IgD-negative memory B cell (primary cell): Measurements from ENCODE around the gene KDM3A. TPM values are rescaled to one million over a fixed set of nuclear protein-coding genes. Genes with fewer than 3 reads are reported as not detected.

Source experiments
- H3K27ac Mint-ChIP-seq, 3 donors: one replicate each; pipeline ENCODE4 v1.8.0; 2020 to 2022; ENCODE audit warnings: mild to moderate bottlenecking in 3 of 3, mixed read lengths in 3 of 3, moderate library complexity in 1 of 3
- H3K27me3 Mint-ChIP-seq: one replicate; pipeline ENCODE4 v1.8.0; 2021; ENCODE audit warnings: mixed read lengths
- H3K36me3 Mint-ChIP-seq: one replicate; pipeline ENCODE4 v1.8.0; 2020; ENCODE audit warnings: mild to moderate bottlenecking, mixed read lengths
- H3K4me1 Mint-ChIP-seq, 3 donors: one replicate each; pipeline ENCODE4 v1.8.0; 2020 to 2022; ENCODE audit warnings: mixed read lengths in 3 of 3, mild to moderate bottlenecking in 1 of 3
- H3K4me3 Mint-ChIP-seq, 4 donors: one replicate each; pipeline ENCODE4 v1.8.0; 2020 to 2022; ENCODE audit warnings: mild to moderate bottlenecking in 4 of 4, mixed read lengths in 4 of 4, moderate library complexity in 3 of 4
- H3K9me3 Mint-ChIP-seq, 3 donors: one replicate each; pipeline ENCODE4 v1.8.0; 2020 to 2021; ENCODE audit warnings: mixed read lengths in 3 of 3, mild to moderate bottlenecking in 1 of 3
- polyA plus RNA-seq: library from polyadenylated mRNA; unstranded; fragments of 300-500 nt; fragmentation: Illumina TruSeq; gene quantifications from one replicate; pipeline ENCODE4 v1.2.3, GENCODE V29; 2021

The KDM3A gene
- polyA plus RNA-seq, 1 donor from 2014 or later = 14.2 TPM

DNA sequence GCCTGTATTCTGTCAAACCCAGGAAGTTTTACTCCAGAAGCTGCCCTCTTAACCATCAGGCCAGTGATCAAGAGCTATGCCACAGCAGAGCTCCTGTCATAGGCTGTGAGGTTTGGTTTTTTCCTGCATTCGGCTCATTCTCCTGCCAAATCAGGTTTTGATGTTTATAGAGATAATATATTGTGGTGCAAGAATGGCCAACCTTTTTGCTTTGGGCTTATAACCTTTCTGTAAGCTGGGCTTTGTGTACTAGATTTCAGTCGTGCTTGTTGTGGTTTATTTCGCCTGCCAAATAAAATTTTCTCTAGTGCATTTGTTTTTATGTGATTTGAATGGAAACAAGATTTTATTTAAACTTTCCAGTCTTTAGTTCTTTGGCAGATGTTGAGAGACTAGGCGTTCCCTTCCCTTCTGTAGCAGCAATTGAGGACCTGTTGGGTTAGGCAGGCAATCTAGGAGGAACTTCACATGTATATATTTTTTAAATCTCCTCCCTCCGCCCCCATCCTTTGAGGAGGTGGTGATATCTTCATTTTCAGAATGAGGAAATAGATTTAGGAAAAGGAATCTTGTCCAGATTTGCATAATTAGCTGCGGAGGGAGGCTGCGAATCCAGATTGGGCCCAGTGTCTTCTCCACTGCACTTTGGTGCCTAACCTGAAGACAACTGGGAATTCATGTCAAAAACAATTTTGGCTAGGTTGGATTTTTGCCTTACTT is 2.6 kb downstream of the KDM3A start:
- H3K4me3 Mint-ChIP-seq = peak overlapping the region in 3 of 4 donors; percentile 13 to 97 (median 43)
- H3K4me1 Mint-ChIP-seq = peaks cover 34 to 52% (median 47%) of the 10 kb centered on the region in 3 donors
- H3K27ac Mint-ChIP-seq = peak overlapping the region in 2 of 3 donors; percentile 17 to 51
- peaks cover 0 to 13% (median 10%) of the 10 kb centered on the region in 3 donors for H3K9me3 Mint-ChIP-seq
- peaks cover 8% of the 10 kb centered on the region for H3K36me3 Mint-ChIP-seq
- H3K27me3 Mint-ChIP-seq = no peaks in the 10 kb centered on the region

DNA sequence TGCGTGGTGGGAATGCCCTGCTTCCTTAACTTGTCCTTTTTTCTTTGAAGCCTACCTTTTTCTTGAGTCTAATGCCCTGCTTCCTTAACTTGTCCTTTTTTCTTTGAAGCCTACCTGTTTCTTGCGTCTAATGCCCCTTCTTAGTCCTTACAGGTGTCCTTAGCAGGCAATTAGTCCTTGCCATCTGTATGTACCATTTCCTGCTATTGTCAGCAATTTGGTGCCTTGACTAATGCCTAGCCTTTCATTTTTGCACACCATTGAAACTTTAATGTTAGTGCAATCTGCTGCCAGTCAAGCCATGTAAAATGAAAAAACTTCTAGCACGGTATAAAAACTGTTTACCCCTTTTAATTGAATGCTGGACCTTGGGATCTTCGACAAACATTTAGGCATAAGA is 4.3 kb downstream of the KDM3A start:
- peak overlapping the region in 1 of 4 donors; percentile 10 for H3K4me3 Mint-ChIP-seq

DNA sequence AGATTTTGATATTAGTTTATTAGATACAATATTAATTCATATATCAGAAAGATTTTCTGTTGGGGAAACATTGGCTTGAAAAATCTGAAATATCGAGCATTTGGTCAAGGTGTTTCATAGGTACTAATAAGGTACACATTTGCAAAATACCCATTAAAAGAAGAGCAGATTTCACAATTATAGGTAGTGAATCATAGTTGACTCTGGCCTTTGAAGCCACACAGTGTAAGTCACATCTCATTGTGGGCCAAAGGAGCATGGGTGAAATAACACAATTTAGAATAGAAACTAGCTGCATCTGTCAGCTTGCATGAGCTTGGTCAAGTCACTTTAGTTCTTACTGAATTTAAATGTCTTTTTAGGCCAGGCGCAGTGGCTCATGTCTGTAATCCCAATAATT is 4.9 kb downstream of the KDM3A start:
- no peaks in the 10 kb centered on the region for H3K9me3 Mint-ChIP-seq
- H3K4me1 Mint-ChIP-seq = peaks cover 27 to 47% (median 43%) of the 10 kb centered on the region in 3 donors
- H3K4me3 Mint-ChIP-seq = no peak overlapping the region
- no peaks in the 10 kb centered on the region for H3K27me3 Mint-ChIP-seq
- no peak overlapping the region for H3K27ac Mint-ChIP-seq
- peaks cover 10% of the 10 kb centered on the region for H3K36me3 Mint-ChIP-seq

More for the DNA sequence above, 4.3 kb downstream of the KDM3A start:
- no peak overlapping the region for H3K27ac Mint-ChIP-seq
- H3K27me3 Mint-ChIP-seq = no peaks in the 10 kb centered on the region
- peaks cover 33 to 50% (median 45%) of the 10 kb centered on the region in 3 donors for H3K4me1 Mint-ChIP-seq
- H3K36me3 Mint-ChIP-seq = peaks cover 9% of the 10 kb centered on the region
- H3K9me3 Mint-ChIP-seq = peaks cover 0 to 4% (median 2%) of the 10 kb centered on the region in 3 donors

DNA sequence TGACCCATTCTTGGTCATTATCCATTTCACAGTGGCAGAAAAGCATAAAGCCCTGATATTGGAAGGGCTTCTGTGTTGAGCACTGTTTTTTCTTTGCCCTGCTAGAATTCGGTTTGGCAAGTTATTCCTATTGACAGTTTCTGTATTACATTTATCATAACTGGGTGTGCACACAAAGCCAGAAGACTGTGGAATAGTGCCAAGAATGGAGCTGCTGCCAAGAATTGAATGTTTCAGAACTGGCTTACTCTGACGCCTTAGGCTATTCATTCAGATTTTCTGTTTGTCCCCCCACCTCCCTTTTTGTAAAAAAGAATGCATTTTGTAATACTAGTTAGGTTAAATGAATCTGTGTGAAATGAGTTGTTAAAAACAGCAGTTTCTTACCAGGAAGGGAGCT is 12.7 kb downstream of the KDM3A start:
- Mint-ChIP-seq H3K36me3 (peaks cover 16% of the 10 kb centered on the region), H3K4me3 (no peak overlapping the region), H3K27me3 (no peaks in the 10 kb centered on the region), H3K9me3 (no peaks in the 10 kb centered on the region), H3K27ac (no peak overlapping the region), H3K4me1 (peaks cover 0 to 2% (median 0%) of the 10 kb centered on the region in 3 donors)

DNA sequence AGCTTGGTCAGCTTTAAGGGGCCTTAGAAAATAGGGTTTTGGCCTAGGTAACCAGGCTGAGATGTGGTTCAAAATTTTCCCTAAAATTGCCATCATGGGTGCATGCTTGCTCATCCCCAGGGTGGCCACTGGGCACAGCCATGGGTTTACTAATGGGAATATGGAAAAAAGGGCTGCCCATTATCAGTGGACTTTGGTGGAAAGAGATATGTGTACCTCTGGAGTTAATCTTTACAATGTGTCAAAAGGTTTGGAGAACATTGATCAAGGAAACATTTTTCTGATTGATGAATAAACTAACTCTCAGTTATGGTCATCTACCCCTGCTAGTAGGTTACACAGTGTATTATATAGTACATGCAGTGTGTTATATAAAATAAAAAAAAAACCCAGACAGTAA is 13.1 kb downstream of the KDM3A start:
- peaks cover 0 to under 1% (median under 1%) of the 10 kb centered on the region in 3 donors for H3K4me1 Mint-ChIP-seq
- no peak overlapping the region for H3K4me3 Mint-ChIP-seq
- H3K36me3 Mint-ChIP-seq = peaks cover 18% of the 10 kb centered on the region
- no peaks in the 10 kb centered on the region for H3K9me3 Mint-ChIP-seq
- H3K27ac Mint-ChIP-seq = peak overlapping the region in 1 of 3 donors; percentile 16
- H3K27me3 Mint-ChIP-seq = no peaks in the 10 kb centered on the region

DNA sequence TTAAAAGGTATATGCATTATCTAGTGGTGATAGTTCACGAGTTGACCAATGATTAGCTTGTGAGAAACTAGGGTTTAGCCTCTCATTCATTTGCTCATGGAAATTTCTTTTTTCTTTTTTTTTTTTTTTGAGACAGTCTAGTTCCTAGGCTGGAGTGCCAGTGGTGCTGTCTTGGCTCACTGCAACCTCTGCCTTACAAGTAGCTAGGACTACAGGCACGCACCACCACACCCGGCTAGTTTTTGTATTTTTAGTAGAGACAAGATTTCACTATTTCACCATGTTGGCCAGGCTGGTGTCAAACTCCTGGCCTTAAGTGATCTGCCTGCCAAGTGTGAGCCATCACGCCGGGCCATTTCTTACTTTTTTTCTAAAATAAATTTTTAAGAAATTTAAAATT is 14.0 kb downstream of the KDM3A start:
- H3K9me3 Mint-ChIP-seq = no peaks in the 10 kb centered on the region
- H3K4me1 Mint-ChIP-seq = peaks cover 0 to 2% (median 2%) of the 10 kb centered on the region in 3 donors
- no peak overlapping the region for H3K27ac Mint-ChIP-seq
- peaks cover 18% of the 10 kb centered on the region for H3K36me3 Mint-ChIP-seq
- no peak overlapping the region for H3K4me3 Mint-ChIP-seq
- no peaks in the 10 kb centered on the region for H3K27me3 Mint-ChIP-seq

DNA sequence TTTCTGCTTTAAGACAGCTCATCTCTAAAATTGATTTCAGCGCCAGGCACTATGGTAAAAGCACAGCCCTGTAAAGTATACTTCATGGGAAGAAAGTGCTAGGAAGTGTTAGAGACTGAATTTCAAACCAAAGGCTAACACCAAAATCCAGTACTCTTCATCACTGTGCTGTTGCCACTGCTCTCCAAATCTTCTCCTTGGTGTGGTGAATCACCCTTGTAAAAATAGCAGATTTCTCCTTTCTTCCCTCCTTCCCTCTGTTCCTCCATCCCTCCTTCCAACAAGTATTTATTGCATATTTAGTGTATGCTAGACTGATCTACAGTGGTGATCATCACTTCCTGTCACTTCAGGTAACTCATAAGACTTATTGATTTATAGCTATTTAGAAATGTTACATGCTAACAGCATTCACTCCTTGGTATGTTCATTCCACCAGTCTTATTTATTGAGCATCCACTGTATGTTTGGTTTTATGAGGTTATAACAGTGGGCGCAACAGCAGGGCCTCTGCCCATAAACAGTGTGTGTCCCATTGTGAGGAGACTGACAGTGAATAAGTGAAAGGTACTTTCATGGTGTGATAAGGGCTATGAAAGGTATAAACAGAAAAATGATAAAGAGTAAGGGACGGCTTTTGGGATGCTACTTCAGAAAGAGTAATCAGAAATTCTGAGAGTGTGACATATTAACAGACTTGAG is 20.0 kb downstream of the KDM3A start:
- Mint-ChIP-seq H3K4me3 (no peak overlapping the region), H3K27me3 (no peaks in the 10 kb centered on the region), H3K4me1 (peaks cover 0 to 6% (median 4%) of the 10 kb centered on the region in 3 donors), H3K36me3 (peaks cover 16% of the 10 kb centered on the region), H3K27ac (peak overlapping the region in 1 of 3 donors; percentile 21), H3K9me3 (no peaks in the 10 kb centered on the region)

DNA sequence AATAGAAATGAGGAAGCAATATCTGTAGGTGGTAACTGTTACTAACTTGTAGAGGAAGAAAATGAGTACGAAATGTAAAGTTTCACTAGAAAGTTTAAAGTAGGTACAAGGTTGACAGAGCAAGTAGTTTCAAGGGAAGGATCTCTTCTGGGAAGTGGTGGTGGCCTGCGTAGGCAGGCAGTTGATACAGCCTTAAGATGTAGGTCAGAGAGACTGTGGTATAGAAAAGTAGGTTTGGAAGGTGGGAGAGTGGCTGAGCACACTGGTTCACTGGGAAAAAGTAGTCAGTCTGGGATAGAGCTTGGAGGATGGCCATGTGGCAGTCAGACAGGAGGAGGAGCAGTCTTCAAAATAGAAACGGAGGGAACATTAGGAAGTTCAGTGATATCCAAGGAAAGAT is 23.5 kb downstream of the KDM3A start:
- H3K4me3 Mint-ChIP-seq = no peak overlapping the region
- no peak overlapping the region for H3K27ac Mint-ChIP-seq
- H3K27me3 Mint-ChIP-seq = no peaks in the 10 kb centered on the region
- peaks cover 0 to 4% (median 2%) of the 10 kb centered on the region in 3 donors for H3K4me1 Mint-ChIP-seq
- H3K36me3 Mint-ChIP-seq = peaks cover 7% of the 10 kb centered on the region
- no peaks in the 10 kb centered on the region for H3K9me3 Mint-ChIP-seq

DNA sequence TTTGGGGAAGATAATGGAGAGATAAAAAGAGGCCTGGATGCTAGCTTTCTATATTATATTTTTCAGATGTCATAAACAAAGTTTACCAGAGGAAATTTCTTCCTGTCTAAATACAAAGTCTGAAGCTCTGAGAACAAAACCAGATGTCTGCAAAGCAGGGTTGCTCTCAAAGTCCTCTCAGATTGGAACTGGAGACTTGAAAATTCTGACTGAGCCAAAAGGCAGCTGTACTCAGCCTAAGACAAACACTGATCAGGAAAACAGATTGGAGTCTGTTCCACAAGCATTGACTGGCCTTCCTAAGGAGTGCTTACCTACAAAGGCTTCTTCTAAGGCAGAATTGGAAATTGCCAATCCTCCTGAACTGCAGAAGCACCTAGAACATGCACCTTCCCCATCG is 25.1 kb downstream of the KDM3A start:
- H3K27me3 Mint-ChIP-seq = no peaks in the 10 kb centered on the region
- no peak overlapping the region for H3K27ac Mint-ChIP-seq
- peaks cover 0 to 4% (median 2%) of the 10 kb centered on the region in 3 donors for H3K4me1 Mint-ChIP-seq
- peaks cover 5% of the 10 kb centered on the region for H3K36me3 Mint-ChIP-seq
- H3K9me3 Mint-ChIP-seq = no peaks in the 10 kb centered on the region
- H3K4me3 Mint-ChIP-seq = no peak overlapping the region

DNA sequence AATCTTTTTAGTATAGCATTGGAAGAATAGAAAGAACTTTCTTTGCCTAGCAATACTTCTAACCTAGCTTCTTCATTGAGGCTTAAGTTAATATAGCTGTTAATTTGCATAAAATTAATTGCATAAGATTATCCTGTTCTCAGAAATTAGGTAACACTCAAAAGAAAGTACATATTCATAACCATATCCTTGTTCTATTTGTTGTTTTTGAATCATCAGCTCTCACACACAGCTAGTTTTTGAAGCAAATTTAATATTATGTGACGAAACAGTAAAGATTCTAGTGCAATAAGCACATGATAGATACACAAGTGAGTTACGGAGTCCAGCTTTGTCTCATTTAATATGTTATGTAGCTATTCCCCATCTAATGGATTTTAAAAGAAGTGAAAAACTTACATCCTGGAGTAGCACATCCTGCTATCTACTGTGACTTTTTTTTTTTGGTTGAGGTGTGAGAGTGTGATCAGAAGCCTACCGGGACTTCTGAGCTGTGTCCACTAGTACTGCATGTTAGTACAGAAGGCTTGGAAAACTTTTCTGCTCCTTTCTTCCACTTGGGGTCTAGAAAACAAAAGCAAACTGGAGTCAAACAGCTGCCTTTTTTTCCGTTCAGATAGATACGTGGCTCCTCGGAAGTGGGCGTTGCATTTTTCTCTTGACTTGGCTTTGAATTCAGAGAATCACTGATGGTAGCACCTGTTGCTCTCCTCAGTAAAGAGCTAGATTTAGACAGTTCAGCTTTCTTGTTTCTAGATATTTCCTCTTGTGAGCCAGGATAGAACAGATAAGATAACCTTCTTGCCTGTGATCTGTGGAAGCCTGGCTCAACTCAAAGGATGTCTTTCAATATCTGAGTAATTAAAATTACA is 27.2 kb downstream of the KDM3A start:
- Mint-ChIP-seq H3K27ac (peak overlapping the region; percentile 0 to 36 (median 26)), H3K27me3 (no peaks in the 10 kb centered on the region), H3K4me1 (peaks cover 0 to 2% (median 0%) of the 10 kb centered on the region in 3 donors), H3K4me3 (no peak overlapping the region), H3K36me3 (peaks cover 3% of the 10 kb centered on the region), H3K9me3 (no peaks in the 10 kb centered on the region)

DNA sequence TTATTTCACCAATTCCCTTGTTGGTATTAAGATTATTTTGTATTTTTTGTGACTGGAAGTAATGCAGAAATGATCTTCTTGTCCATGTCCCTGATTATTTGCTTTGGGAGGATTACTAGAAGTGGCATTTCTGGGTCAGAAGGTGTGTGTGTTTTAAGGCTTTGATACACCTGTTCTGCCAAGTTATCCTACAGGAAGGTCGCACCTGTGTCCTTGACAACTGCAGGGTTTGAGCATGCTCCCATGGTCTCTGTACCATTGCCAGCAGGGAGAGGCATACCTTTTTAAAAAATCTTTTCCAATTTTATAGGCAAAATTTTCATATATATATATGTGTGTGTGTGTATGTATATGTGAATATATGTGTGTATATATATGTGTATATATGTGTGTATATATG is 29.7 kb downstream of the KDM3A start:
- no peaks in the 10 kb centered on the region for H3K9me3 Mint-ChIP-seq
- no peaks in the 10 kb centered on the region for H3K4me1 Mint-ChIP-seq
- H3K27ac Mint-ChIP-seq = no peak overlapping the region
- H3K36me3 Mint-ChIP-seq = peaks cover 1% of the 10 kb centered on the region
- no peak overlapping the region for H3K4me3 Mint-ChIP-seq
- H3K27me3 Mint-ChIP-seq = no peaks in the 10 kb centered on the region

DNA sequence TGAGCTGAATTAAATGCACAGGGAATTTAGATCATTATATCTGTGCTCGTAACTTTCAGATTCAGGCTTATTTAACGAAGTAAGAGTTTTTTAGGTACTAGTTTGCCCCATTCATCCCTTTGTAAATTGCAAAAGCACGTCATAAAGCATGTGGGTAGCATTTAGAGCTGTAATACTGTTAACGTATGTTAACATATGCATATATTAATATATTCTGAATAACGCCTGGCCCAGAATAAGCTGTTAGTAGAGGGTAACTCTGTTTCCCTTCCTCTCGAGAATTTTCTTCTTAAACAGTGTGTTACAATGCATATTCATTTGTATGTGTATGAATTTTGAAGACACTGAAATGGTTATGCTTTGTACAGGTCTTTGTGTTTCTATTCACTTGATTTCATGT is 30.5 kb downstream of the KDM3A start:
- Mint-ChIP-seq H3K36me3 (peaks cover 1% of the 10 kb centered on the region), H3K4me1 (no peaks in the 10 kb centered on the region), H3K27me3 (no peaks in the 10 kb centered on the region), H3K27ac (no peak overlapping the region), H3K4me3 (no peak overlapping the region), H3K9me3 (no peaks in the 10 kb centered on the region)

DNA sequence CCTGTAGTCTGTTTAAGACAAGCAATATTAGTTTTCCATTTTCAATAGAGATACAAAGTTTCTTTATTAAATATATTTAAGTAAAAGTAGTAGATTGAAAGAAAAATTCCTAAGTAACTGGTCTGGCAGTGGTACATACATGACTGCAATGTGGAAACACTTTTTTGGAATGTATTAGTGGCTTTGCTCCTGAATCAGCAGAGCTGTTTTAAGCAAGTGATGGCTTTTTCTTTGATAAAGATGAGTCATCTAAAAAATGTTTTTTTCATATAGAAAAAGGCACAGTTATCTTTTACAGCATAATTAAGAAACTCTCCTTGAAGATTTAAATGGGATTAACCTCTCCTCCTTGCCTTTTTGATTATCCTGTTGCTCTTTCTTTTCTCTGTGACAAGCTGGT is 34.9 kb downstream of the KDM3A start:
- Mint-ChIP-seq H3K9me3 (no peaks in the 10 kb centered on the region), H3K36me3 (peaks cover 6% of the 10 kb centered on the region), H3K27me3 (no peaks in the 10 kb centered on the region)

DNA sequence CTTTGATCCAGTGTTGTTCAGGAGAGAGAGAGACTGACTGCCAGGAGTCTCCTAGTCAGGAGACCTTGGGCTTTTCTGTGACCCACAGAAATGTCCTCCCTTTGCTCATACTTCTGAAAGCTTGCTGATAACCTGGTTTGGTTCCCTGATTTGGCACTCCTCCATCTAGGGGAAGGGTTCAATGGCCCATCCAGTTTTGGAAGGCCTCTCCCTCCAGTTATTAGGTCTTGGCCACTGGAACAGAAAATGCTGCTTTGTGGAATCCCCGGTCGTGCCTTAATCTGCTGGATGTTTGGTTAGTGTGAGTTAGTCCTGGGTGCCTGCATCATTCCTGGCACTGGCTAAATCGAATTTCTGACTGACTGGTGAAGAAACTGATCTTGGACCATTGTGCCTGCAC is 35.7 kb downstream of the KDM3A start:
- no peak overlapping the region for H3K4me3 Mint-ChIP-seq
- no peaks in the 10 kb centered on the region for H3K27me3 Mint-ChIP-seq
- no peaks in the 10 kb centered on the region for H3K9me3 Mint-ChIP-seq
- no peaks in the 10 kb centered on the region for H3K4me1 Mint-ChIP-seq
- peaks cover 6% of the 10 kb centered on the region for H3K36me3 Mint-ChIP-seq
- no peak overlapping the region for H3K27ac Mint-ChIP-seq

More for the DNA sequence above, 34.9 kb downstream of the KDM3A start:
- Mint-ChIP-seq H3K27ac (no peak overlapping the region), H3K4me1 (no peaks in the 10 kb centered on the region), H3K4me3 (no peak overlapping the region)

DNA sequence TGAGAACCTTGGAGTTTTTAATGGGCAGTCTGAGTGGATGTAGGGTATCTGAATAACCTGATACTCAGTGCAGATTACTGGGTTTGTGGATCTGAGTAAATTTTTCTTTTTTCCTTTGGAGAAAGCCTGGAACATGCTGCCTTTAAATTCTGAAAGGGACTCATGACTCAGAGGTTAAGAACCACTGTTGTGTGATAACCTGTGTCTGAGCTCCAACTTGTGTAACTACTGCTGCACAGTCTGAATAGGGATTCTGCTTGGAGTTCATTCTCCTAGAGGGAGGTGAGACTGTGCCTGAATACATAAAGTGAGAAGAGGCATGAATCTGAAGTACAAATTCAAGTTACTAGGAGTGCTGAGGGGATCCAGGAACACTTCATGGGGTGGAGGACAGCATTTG is 36.2 kb downstream of the KDM3A start:
- Mint-ChIP-seq H3K27ac (no peak overlapping the region), H3K36me3 (peaks cover 6% of the 10 kb centered on the region)

More for the DNA sequence above, 36.2 kb downstream of the KDM3A start:
- Mint-ChIP-seq H3K4me1 (no peaks in the 10 kb centered on the region), H3K27me3 (no peaks in the 10 kb centered on the region), H3K9me3 (no peaks in the 10 kb centered on the region), H3K4me3 (no peak overlapping the region)
